ENCODE data around the gene ATG2A. TPM values are rescaled to one million over a fixed set of nuclear protein-coding genes. Genes with fewer than 3 reads are reported as not detected.

Gene ATG2A
- total and polyA plus RNA-seq, 2 of the 8 experiments (the other 6 are each of a cell fraction or from before 2014, with no cell fraction given), result 12.1 to 22.1 TPM

- POLR2A ChIA-PET (ENCODE audit: partially characterized antibody), result interaction anchor here (0.6 to 25.7 kb wide), 8 partner anchors 16 to 266 kb away, joined by 3 to 408 read pairs (median 4); partner anchors contain the start of genes ARL2 and EHD1
- peaks cover 0 to 26% (median 9%) of the 10 kb centered on the region in 4 experiments; a peak in 6 of 7 replicates for H3K4me1 ChIP-seq (replicated peaks in 1 of 4; ENCODE audit: control insufficient read depth in 3 of 4, insufficient read depth in 4 of 4, low read length in 3 of 4)
- H4K5ac ChIP-seq (ENCODE audit: insufficient read length, low read depth, low read length), result no peak overlapping the region
- H3K27me3 ChIP-seq (replicated peaks in 1 of 4; ENCODE audit: control insufficient read depth in 3 of 4, extremely low read depth in 1 of 4, insufficient read depth in 3 of 4, low read length in 3 of 4), result no peaks in the 10 kb centered on the region
- peak overlapping the region; percentile 66; the same call in 1 of the 2 replicates for H2AK5ac ChIP-seq (ENCODE audit: low read depth, low read length)
- H3K56ac ChIP-seq (replicated peaks; ENCODE audit: insufficient read length, low read depth, low read length), result no peak overlapping the region
- H2BK12ac ChIP-seq (ENCODE audit: low read depth, low read length), result peak overlapping the region; percentile 60; the same call in 1 of the 2 replicates
- no peak overlapping the region for H2BK5ac ChIP-seq (ENCODE audit: low read depth, low read length)
- no peak overlapping the region for H3K18ac ChIP-seq (ENCODE audit: extremely low read depth, low read length)
- peaks cover 0 to 3% of the 10 kb centered on the region in 2 experiments; a peak in 1 of 4 replicates for H3K79me2 ChIP-seq (ENCODE audit: control insufficient read depth in 1 of 2, insufficient read depth in 2 of 2, low read length in 2 of 2)
- WGBS, 2 experiments (ENCODE audit: extremely low coverage in 1 of 2, insufficient coverage in 1 of 2, insufficient read length in 1 of 2, insufficient replicate concordance in 2 of 2, low coverage in 1 of 2, low lambda C conversion rate in 2 of 2, missing lambda C conversion rate in 1 of 2), result 86% methylated on average over 6 of the region's 6 CpGs; no CpG with 5 or more reads in 1 of the 2 experiments
- H2BK120ac ChIP-seq (replicated peaks; ENCODE audit: low read depth, low read length), result no peak overlapping the region
- H3K23ac ChIP-seq (ENCODE audit: insufficient read length), result no peak overlapping the region
- H3K27ac ChIP-seq (ENCODE audit: low read depth, low read length), result no peak overlapping the region
- peaks cover 0 to 2% of the 10 kb centered on the region in 2 experiments for H4K20me1 ChIP-seq (replicated peaks in 1 of 2; ENCODE audit: control insufficient read depth in 1 of 2, insufficient read depth in 2 of 2, low read length in 2 of 2)
- H3K9ac ChIP-seq (replicated peaks in 1 of 4; ENCODE audit: extremely low read depth in 1 of 4, low read depth in 3 of 4, low read length in 3 of 4), result no peak overlapping the region
- DNase-seq (ENCODE audit: low read depth in 1 of 2, low spot score in 2 of 2) (no peak), FAIRE-seq (no peak)
- peak overlapping the region; percentile 81; the same call in 1 of the 2 replicates for H2BK15ac ChIP-seq (ENCODE audit: low read length)
- no peak overlapping the region for H3K4me2 ChIP-seq (ENCODE audit: insufficient read depth in 1 of 2, low read depth in 2 of 2, low read length in 2 of 2)
- H3K4me3 ChIP-seq (ENCODE audit: extremely low read depth in 1 of 4, insufficient read depth in 2 of 4, low read depth in 3 of 4, low read length in 4 of 4), result no peak overlapping the region
- H4K8ac ChIP-seq (ENCODE audit: extremely low read depth, insufficient read depth, low read length), result no peak overlapping the region; the same call in 1 of the 2 replicates
- H3K23me2 ChIP-seq (ENCODE audit: low read depth, low read length), result peaks cover 5% of the 10 kb centered on the region
- no peaks in the 10 kb centered on the region; the same call in 1 of the 2 replicates for H3K79me1 ChIP-seq (ENCODE audit: low read depth, low read length)
- CTCF ChIA-PET (ENCODE audit: partially characterized antibody), result interaction anchor here (0.8 to 32.3 kb wide), 50 partner anchors 9 to 1434 kb away, joined by 3 to 1058 read pairs (median 5); partner anchors contain the start of genes ARL2, ATG2A, BATF2 and CDC42EP2
- H3K14ac ChIP-seq (ENCODE audit: insufficient read length), result no peak overlapping the region
- no peak overlapping the region for H4K91ac ChIP-seq (replicated peaks; ENCODE audit: insufficient read length, low read length)
- no peak overlapping the region for H3K4ac ChIP-seq (replicated peaks; ENCODE audit: insufficient read length, low read depth, low read length)
- no peak overlapping the region for H2BK20ac ChIP-seq (ENCODE audit: low read length)
- no peaks in the 10 kb centered on the region for H3K9me3 ChIP-seq (ENCODE audit: insufficient read depth in 2 of 2, low read depth in 1 of 2, low read length in 1 of 2)
- H3K36me3 ChIP-seq (ENCODE audit: control insufficient read depth in 2 of 4, insufficient read depth in 4 of 4, low read length in 3 of 4), result no peaks in the 10 kb centered on the region
- no peak overlapping the region; the same call in 1 of the 2 replicates for H2AFZ ChIP-seq (ENCODE audit: low read length)
- TF ChIP-seq SUZ12 (IDR thresholded peaks at IDR 0.05; ENCODE audit: low read length) (no peak), ATF2 (IDR thresholded peaks at IDR 0.05; ENCODE audit: low read length) (no peak), HDAC6 (IDR thresholded peaks at IDR 0.05; ENCODE audit: low read depth, low read length) (no peak), MAX (IDR thresholded peaks at IDR 0.05) (no peak), BCL11A (IDR thresholded peaks at IDR 0.05; ENCODE audit: low read depth in 2 of 2, low read length in 2 of 2) (no peak), KDM1A (IDR thresholded peaks at IDR 0.05; ENCODE audit: borderline replicate concordance, low read length) (no peak), RXRA (IDR thresholded peaks at IDR 0.05; ENCODE audit: insufficient read depth, low read depth, low read length) (no peak), RFX5 (IDR thresholded peaks at IDR 0.05; ENCODE audit: borderline replicate concordance, low read depth, low read length) (no peak), JUND (IDR thresholded peaks at IDR 0.05; ENCODE audit: low read length) (no peak), CEBPB (IDR thresholded peaks at IDR 0.05; ENCODE audit: low read depth, low read length) (no peak), ASH2L (IDR thresholded peaks at IDR 0.05; ENCODE audit: low read length) (no peak)
Measured at GRCh38 chr11:64848214-64848825, 68.7 kb downstream of the ATG2A start.
